ENCODE results near the gene KLKB1.

GRCh38 chr4:186201010-186201409 is 26.3 kb upstream of the KLKB1 start:
- TF ChIP-seq CTCF (IDR thresholded peaks at IDR 0.05) (no peak), POLR2A (IDR thresholded peaks at IDR 0.05) (no peak)
